ENCODE measurements around the gene PKNOX2.

PKNOX2 gene

DNA sequence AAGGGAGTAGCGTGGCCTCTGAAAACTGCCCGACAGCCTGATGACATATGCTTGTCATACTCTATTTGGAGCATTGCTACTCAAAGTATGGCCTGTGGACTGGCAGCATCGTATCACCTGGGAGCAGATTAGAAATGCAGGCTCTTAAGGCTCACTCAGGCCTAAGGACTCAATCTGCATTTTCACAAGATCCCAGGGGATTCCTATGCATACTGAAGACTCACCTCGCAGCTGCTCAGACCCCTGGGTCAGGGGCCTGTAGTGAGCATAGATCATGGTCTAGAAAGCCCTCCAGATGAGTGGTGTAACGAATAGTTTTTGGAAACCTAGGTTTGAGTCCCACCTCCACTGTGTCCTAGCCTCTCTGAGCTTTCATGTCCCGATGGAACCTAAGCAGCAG is 205.3 kb downstream of the PKNOX2 start:
- no peak for DNase-seq

DNA sequence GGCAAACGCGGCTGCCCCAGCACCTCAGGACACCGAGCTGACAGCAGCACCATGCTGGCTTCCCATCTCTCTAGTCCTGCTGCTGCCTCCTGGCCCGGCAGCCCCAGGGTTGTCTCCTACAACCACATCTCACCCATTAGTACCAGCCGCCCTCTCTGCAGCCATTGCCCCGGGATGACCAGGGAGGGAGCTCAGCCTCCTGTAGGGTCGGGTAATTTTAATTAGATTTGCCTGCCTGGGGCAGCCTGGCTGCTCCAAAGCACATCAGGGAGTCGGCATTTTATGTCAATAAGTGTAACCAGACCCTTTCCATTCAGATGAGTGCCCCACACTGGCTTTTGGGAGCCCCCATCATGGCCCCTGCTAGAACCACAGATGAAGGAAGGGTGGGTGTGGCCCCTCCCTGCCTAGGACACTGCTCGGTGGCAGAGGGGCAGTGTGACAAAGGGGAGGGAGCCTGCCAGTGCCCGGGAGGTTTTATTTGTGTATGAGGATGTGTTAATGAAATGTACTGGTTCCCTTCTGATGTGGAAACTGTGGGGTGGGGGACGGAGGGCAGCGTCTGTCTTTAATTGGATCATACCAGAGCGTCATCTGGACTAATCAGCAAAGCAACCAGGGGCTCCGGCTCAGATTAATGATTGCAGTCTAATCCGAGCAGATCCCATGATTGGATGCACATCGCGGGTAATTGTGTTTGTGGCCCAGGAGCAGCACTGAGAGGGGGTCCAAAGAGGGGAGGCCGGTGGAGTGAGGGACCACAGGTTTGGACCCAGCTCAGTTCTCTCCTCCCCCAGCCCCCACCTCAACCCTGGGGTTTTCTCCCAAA is 206.2 kb downstream of the PKNOX2 start:
- DNase-seq: no peak

DNA sequence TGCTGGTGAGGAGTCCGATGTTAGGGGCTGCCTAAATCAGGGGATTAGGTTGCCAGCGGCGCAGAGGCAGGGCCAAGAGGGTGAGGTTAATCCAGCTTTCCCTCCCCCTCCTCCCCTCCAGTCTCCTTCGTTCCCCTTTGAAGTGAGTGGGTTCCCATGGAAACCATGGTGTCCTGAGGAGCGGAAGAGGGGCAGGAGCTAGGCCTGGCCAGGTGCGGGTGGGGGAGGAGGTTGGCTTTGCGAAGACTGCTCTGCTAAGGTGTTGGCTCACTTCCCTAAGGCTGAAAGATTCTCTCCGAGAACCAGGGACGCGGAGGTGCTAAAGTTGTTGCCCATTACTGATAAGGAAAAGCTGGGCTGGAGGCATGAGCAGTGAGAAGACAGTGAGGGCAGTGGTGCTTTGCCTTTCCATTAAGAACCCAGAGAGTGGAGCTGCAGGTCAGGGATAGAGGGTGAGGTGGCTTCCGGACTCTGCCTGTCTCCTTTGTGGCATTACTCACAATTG is 206.9 kb downstream of the PKNOX2 start:
- no peak for DNase-seq

DNA sequence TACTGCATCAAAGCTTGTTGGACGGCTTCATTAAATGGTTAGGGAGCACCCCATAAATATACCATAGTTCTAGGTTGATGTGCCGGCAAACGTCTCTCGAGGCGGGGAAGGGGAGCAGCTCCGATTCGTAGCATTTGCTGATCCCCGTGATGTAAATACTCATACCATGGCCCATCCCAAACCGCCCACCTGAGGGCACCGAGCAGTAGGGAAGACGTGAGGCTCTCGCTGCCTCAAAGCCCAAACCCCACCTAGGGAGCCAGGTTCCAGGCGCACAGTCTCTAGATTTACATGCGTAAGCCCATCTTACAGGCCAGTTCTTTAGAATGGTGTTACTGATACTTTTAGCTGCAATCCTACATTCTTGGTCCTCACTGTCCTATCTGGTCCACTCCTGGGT is 207.5 kb downstream of the PKNOX2 start:
- no peak for DNase-seq

DNA sequence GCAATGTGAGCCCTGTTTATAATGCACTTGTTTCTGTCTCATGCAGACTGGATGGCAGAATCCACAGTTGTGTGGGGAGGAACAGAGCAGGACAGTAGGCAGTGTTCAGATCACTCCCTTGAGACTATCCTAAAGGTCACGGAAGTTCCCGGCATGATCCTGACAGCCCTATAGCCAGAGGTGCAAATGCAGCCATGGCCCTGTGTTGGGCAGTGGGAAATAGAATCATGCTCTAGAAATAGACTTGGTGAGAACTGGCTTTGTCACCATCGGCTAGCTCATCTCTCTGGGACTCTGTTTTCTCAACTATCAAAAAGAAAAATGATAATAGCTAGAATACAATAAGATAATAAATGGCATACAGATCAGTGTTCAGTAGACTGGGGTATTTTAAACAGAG is 208.4 kb downstream of the PKNOX2 start:
- no peak for DNase-seq

DNA sequence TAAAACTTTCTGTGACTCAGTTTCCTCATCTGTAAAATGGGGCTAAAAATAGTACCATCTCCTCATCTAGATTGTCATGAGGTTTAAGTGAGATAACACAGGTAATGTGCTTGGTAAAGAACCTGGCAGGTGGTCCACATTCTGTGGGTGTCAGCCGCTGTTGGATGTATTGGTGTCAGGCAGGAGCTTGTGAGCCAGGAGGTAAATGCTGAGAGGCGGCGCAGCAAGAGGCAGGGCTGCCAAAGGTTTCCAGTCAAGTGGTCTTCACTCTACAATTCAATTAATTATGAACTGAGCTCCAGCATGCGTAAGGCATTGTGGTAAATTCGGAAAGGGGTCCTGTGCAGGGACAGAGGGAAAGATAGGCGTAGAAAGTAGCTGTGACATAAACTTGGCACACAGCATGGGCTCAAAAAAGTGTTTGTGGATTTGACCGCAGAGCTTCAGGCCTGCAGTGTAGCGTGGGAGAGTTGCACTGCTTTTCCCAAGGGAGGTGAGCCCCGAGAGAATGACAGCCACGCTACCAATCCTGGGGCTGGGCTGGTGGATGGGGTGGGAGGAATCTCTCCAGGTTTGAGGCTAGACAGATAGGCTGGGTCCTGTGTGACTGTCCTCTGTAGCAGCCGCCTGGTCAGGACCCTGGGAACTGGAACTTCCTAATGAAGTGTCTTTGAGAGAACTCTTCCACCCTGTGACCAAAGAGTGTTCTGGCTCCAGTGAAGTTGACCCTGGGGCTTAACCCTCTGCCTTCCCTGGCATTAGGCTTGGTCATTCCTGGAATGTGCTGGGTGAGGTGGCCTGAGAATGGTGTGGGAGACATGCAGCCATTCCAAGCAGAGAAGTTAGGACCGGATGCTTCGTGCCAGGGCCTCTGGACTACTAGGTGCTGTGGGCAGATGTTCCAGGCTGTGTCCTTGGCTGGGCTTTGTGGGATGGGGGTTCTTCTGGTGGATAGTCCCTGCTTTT is 209.2 kb downstream of the PKNOX2 start:
- DNase-seq: no peak

DNA sequence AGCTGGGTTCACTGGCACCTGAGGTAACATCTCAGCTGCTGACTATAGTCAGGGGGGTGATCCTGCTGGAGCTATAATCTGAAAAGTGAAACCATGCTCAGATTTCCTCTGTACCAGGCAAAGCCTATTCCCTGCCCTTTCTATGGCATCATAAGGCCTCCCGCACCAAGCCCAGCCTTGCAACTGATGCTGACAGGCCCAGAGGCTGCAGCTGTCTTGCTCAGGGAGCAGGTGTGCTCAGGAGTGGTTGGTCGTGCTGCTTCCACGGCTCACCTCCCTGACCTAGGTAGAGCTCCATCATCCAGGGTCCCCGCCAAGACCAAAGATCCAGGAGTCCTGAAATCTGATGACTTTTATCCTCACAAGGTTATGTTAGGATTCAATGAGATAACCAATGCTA is 209.8 kb downstream of the PKNOX2 start:
- DNase-seq: no peak

DNA sequence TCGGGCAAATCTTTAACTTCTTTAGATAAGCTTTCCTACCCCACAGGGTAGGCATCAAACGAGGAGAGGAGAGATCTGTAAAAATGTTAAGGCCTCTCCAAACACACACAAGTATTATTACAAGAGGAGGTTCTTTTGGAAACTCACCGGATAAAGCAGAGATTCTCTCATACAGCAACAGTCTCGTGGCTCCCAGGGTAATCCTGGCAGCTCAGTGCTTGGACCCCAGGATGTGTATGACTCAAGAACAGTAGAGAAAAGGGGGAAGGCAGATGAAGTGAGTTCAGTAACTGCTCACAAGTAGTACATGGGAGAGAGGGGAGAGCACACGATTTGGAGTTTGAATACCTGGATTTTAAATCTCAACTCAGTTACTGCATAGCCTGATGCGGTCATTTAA is 210.6 kb downstream of the PKNOX2 start:
- DNase-seq: no peak

DNA sequence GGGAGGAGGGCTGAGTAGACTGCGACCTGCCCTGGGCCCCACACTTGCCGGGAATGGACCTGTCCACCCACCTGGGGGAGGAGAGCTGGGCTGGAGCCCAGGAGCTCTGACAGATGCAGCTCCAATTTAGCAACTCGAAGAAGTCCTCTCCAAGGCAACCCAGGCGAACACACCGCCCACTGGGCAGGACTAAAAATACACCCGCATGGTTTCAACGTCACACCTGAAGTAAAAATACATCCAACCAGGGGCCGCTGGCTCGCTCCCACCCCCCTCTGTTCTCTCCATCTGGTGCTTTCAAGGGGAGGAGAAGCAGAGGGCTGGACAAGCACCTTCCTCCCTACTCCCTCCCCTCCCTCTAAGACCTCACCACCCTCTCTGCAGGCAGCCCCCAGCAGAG is 211.6 kb downstream of the PKNOX2 start:
- DNase-seq: no peak

DNA sequence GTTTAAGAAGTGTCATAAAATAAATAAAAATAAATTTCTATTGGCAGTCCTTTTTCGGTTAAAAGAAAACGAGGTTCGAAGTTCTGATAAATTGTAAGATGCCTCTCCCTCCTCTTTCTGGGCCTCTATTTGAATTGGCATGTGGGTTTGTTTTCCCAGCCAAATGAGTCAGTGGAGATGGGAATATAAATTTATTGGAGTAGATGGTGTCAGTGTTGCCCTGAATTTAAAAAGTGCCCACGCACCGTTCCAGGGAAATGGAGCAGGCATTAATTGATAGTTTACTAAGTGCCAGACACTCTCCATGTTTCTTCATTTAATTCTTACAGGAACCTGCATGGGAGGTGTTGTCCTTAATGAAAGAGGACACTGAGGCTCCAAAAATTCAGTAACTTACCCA is 212.3 kb downstream of the PKNOX2 start:
- DNase-seq: no peak

DNA sequence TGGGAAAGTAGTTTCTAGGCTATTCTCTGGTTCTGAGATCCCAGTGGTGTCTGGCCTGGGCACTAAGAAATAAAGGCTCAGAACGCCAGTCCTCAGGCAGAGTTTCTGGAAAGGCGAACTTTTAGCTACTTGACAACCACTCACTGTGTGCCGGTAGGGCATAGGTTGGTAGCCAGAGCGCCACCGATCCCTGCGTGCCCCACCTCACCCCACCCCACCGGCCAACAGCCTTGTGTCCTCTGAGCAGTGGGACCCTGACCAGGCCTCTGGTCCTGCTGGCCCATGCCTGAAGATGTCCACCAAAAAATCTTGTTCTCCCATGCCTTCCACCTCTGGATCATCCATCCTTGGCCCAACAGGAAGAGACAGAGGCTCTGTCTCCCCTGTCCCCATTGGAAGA is 213.5 kb downstream of the PKNOX2 start:
- no peak for DNase-seq

DNA sequence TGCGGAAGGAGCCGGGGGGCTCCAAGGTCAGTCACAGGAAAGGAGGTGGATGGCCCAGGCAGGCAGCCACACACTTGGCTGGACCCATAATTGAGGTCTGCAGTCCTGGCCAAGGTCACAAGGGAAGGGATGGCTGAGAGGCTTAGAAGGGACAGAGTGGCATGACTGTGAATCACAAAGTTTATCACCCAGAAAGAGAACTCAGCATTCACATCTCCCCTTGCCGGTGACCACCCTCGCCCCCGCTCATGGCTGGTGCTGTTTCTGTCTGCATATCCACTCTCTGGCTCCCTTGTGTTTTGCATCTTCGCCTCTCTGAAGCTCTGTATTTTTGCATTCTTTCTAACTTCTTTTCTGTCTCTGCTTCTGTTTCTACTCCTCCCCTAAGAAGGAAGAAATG is 214.0 kb downstream of the PKNOX2 start:
- DNase-seq: no peak

DNA sequence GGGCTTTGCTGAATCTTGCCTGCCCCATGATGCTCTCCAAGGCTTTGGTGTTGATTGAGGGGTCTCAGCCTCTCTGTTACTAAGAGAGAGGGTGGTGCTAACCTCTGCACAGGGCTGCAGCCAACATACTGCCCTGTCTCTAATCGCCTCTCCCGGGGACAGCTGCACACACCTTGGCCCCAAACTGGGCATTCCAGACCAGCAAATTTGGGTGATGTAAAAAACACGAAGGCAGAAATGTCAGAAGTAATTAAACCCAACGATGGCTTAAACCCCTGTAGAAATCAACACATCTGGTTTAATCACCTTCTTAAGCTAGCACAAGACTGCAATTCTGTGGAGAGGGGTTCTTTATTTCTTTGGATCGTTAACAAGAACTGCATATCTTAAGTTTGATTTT is 215.0 kb downstream of the PKNOX2 start:
- no peak for DNase-seq

DNA sequence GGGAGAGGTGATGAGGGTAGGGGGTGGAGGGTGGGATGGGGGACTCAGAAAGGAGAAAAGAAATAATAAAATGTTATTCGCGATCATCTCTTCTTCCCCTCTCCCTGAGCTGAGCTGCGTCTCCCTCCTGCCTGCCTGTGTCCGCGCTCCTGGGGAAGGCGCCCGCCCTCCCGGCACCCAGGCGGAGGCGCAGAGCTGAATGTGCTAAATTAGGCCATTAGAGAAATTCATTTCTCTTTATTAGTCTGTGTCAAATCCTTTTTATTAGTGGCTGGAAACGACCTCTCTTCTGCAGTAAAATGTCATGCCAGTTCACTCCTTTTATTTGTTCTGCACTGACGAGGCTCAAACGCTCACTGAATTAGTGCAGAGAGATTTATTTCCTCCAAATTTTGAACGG is 215.4 kb downstream of the PKNOX2 start:
- DNase-seq: no peak

DNA sequence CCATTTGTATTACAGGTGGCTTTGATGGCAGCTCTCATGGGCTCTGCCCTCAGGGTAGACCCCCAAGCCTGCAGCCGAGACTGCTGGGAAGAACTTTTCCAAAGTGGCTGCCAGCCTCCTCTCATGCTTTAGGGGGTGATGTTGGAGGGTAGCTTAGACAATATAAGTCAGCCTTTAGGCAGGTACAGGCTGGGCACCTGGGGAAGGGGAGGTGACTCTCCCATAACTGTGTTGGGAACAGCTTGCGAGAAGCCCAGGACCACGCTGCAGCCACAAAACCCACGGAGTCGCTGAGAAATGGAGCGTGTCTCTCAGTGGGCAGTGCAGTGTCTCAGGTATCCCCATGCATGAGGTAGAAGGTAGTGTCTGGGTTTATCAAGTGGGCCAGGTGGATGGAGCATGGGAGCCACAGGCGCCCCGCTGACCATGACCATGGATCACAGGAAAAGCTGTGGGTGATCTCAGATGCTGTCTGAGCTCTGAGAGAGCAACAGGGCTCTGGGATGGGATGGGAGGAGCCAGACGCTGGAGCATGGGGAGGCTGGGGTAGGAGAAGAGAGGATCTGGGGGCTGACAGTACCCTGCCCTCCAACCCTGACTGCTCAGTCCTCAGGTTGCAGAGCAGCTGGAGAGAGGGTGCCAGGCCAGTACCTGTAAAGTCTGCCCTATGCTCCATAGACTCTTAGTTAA is 216.3 kb downstream of the PKNOX2 start:
- no peak for DNase-seq

DNA sequence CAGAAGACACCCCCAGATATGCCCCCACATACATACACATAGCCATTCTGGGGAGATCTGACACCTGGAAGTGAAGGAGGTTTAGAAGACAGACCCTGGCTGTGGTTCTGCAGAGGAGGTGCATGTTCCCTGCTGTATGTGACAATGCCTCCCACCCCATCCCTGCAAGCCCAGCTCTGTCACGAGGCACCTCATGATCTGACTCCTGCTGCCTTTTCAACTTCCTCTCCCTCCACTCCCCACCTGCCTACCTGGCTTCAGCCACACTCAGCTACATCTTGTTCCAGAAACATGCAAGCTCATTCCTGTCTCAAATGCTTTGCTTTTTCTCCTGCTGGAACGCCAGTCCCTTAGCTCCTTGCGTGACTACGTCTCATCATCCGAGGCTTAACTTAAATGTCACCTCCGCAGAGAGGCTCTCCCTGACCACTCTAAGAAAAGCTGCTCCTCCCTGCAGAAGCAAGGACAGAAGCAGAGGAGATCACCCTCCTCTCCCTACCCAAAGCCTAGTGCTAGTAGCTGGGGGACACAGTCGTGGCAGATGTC is 217.0 kb downstream of the PKNOX2 start:
- DNase-seq: no peak

DNA sequence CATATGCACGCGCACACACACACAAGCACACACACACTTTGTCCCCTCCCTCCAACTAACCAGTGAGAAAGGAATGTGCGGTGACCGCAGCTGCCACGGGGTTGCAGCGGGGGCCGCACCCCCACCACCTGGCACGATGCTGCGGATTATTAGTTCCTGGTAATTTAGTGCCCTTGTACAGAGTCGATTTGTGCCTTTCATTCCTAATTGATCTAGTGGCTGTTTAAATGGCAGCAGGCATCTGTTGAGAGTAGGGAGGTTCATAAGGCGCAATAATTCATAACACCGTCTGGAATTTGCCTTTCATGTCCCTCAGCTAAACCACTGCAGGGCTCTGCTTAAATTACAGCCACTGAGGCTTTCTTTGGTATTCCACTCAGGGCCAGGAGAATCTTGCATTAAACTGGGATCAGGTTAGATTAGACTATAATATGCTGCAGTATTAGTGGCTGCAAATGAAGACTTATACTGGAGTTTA is 217.8 kb downstream of the PKNOX2 start:
- no peak for DNase-seq

DNA sequence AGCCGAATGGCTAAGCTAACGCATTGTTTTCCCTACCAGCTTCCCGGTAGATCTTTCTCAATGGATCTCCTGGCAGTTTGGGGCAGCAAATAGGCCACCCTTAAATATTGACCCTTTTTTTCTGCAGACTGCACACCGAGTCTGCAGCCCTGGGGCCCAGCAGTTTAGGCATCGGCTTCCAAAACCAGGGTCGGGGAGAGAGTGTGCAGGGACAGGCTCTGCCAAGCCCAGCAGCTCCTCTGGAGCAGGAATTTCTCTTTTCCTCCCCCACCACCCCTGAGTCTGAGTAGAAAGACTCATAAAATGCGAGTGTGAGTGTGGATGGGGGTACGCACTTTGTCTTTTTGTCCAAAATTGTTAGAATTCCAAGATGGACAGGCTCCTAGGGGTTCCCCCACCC is 218.3 kb downstream of the PKNOX2 start:
- no peak for DNase-seq

DNA sequence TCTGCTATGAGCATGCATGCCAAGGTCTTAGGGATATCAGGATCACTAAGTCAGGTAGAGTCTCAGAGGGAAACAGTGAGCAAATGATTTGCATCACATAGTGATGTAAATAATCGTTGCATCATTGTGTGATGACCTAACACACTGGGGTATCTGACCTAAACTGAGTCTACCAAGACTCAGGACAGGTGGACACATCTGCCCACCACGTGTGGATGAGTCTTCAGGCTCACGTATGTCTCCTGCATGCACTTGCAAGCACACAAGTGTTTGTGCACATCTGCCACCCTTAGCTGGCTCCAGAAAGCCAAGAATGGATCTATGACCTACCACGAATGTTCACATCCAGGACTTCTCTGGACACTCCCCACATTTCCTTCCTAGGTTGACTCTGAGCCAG is 220.3 kb downstream of the PKNOX2 start:
- DNase-seq: no peak

DNA sequence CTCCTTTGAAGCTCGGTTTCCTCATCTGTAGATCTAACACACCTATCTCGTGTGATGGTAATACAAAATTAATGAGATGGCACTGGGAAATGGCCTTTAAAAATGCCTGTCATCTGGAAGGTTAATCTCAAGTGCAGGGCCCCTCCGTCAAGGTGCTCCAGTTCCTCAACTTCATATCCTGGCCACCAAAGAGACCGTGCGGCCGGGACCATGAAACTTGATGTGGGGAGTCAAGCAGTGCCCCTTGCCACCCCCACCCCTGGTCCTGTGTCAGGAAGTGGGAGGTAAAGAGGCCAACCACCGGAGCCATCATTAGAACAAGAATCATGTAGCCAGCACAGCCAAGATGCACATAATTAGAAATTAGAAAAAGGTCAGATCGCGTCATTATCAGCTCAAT is 223.3 kb downstream of the PKNOX2 start:
- no peak for DNase-seq

DNA sequence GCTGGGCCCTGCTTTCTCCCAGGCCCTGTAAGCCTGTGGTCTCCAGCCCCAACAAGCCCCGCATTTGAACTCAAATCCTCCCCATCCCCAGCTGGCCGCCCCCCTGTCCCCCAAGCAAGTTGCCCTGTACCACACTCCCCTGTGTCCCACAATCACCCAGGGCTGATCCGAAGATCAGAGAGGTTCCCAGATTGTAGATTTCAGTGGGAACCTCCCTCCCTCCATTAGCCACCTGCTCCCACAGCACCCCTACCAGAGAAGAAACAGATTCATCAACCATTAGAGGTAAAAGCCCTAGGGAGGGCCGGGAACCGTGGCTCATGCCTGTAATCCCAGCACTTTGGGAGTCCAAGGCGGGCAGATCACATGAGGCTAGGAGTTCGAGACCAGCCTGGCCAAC is 224.1 kb downstream of the PKNOX2 start:
- DNase-seq: no peak

DNA sequence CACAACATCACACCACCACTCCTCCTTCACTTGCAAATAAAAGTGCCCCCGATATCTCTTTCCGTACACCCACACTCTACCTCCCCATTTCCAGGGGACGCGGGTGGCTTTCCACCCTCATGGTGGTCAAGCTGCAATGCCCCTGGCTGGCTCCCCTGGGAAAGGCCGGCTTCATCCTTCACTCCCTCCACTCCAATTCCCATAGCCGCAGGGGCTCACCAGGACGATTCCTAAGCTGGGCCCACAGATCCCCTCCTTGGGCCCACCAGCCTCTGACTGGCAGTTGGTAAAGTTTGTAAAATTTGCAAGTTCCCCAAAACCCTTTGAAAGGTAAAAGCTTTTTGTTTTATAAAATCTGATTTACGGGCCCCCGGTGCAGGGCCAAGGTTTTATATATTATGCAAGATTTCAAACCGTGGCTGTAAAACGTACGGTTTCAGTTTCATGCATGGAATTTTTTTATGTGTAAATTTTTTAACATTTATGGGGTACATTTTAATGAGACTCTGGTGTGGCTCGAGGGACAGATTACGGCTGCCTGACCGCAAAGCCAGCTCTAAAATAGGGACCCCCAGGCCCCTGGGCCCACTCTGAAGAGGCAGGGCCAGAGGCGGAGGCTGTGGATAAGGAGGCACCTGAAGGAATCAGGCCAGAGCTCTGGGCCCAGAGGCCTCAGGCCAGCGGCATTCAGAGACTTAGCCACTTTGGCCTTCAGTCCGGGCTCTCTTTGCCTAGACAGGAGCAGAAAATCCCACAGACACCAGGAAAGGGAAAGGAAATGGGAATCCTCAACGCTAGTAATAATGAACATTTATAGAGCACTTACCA is 225.0 kb downstream of the PKNOX2 start:
- no peak for DNase-seq
